Measurements from ENCODE around the gene B4GALNT4.
"Not testable (repeated sequence)": the region's sequence is repeated elsewhere in the genome, so short reads cannot be mapped to it uniquely, and the experiment has no call there.

The B4GALNT4 gene

DNA sequence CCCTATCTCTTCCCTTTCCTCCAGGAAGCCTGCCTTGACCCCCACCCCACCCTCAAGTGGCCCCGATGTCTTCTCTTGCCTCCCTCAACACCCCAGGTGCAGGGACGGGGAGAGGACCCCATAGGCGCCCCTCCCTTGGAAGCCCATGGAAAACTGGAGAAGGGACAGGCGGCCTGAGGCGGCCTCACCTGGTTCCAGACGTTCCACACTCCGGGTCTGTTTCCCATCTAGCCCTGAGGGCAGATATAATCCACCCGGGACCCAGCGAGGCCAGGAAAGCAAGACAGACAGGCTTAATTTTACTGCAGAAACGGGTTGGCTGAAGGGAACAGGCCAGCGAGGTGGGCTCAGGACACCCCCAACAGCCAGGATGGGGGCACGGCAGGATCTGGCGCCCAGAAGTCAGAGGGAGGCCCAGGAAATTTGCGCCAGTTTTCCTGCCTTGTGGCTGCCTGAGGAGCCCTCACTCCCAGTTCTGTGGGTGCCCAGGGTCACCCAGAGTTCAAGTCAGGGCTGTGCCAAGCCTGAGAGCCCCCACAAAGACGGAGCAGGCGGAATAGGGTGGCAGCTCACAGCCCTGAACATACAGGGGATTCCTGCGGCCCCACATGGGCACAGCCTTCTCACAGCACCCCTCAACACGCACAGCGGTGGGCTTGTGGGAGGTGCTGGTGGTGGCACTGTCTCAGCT is 48.5 kb downstream of the B4GALNT4 start:
- FAIRE-seq (no peak), DNase-seq (ENCODE audit: insufficient read length, low spot score) (no peak)

DNA sequence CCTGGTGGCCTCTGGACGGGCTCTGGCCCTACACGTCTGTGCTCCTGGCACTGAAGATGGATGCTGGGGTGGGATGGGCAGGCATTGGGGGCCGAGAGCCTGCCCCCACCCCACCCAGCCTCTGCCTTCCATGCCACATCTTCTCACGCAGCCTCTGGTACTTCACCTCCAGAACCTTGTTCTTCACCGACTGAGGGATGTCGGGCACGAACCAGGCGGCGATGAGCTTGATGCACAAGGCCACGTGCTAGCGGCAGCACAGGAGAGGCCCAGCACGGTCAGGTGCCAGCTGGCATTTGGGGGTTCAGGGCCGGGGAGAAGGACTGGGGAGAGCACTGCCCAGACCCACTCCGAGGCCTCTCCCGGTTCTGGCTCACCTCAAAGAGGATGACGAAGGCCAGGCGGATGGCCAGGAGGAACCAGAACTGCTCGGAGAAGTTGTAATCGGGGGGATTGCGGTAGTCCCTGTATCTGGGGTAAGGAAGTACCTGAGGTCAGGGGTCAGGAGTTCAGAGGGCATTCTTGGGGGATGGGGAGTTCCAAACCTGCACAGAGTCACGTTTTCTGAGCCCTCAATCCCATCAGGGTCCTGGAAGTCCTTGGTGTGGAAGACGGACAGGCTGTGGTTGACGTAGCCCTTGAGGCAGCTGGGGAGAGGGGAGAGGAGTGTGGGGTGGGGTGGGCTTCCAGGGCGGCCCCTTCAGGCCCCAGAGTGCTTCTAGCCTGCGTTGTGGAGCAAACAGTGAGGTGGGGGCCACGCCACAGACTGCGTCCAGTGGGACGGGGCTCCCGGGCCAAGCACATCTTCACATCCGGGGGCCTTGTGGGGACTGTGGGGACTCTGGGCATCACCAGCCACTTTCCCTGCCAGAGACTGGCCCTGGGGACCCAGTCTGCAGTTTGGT is 49.3 kb downstream of the B4GALNT4 start:
- FAIRE-seq, result no peak

DNA sequence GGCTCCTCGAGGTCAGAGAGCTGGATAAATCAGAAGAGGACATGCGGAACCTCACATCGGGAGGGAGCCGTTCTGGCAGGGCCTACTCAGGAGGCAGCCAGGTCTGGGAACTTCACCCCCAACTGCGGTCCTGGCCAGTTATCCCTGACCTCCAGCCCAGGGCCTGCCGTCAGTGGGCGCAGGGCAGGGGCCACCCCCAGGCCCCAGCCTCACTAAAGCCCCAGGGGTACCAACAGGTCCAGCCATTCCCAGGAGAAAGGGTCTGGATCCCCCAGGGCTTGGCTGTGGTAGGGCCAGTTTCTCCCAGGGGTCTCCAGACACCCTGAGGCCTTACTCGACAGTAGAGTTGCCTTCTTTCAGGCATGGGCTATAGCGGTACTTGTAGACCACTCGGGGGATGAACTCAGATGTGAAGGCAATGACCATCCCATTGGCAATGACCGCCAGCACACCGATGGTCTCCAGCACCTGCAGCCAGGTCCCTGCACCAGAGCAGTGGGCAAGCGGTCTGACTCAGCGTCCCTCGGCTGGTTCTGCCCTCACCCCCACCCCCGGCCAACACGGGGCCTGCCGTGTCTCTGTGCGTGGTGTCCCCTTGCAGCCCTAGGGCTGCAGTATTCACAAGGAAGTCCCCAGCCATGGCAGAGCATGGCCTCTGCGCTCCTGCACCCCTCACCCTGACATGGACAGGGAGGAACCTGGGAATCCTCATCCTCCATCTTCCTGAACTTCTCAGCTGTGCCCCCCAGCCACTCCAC is 50.1 kb downstream of the B4GALNT4 start:
- FAIRE-seq, result no peak
- DNase-seq (ENCODE audit: insufficient read length, low spot score), result no peak

More for the DNA sequence above, 49.3 kb downstream of the B4GALNT4 start:
- DNase-seq (ENCODE audit: insufficient read length, low spot score), result no peak

DNA sequence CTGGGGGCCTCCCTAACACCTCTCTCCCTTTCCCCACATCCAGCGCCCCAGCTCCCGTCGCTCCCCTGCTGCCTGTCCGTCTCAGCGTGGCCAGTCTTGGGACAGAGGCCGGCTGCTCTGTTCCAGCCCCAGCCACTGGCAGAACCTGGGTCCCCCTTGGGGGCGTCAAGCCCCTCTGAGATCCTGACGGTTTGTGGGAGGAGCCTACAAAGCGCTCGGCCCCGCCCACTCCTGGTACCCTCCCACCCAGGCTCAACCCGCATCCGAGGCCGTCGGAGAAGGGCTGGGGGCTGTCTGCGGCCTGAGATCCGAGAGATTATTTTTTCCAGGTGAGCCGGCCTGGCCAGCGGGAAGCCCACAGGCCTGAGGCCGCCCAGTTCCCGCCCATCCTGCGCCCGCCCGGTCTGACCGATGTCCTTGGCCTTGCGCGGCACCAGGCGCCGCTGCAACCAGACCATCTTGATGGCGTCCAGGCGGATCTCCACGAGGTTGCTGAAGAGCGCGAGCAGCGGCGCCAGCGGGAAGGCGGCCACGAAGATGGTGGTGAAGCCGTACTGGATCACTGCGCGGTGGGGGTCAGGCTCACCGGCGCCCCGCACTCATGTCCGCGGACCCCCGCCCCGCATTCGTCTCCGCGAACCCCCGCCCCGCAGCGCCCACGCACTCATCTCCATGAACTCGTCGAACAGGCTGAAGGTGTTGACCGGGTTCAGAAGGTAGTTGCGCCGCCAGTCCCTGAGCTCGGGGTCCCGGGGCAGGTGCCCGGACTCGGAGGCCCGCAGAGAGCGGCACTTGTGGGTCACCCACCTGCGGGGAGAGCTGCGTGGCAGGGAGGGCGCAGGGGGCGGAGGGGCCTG is 51.0 kb downstream of the B4GALNT4 start:
- DNase-seq (ENCODE audit: insufficient read length, low spot score), result no peak
- FAIRE-seq, result no peak

DNA sequence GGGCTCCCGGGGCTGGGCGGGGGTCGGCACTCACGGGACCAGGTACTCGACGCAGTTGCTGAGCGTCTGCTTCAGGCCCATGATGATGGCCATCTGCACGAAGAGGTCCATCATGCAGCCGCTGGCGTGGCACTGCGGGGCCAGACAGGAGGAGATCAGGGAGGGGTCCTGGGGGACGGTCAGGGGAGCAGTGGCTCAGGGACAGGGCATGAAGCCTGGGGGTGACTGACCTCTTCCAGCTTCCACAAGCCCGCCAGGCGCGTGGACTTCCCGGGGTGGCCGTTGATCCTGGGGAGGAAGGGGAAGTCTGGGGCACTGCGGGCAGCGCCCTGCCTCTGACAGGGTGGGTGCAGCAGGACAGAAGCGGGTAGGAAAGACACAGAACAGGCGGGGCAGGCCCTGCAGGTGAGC is 51.6 kb downstream of the B4GALNT4 start:
- FAIRE-seq, result no peak
- no peak for DNase-seq (ENCODE audit: insufficient read length, low spot score)

DNA sequence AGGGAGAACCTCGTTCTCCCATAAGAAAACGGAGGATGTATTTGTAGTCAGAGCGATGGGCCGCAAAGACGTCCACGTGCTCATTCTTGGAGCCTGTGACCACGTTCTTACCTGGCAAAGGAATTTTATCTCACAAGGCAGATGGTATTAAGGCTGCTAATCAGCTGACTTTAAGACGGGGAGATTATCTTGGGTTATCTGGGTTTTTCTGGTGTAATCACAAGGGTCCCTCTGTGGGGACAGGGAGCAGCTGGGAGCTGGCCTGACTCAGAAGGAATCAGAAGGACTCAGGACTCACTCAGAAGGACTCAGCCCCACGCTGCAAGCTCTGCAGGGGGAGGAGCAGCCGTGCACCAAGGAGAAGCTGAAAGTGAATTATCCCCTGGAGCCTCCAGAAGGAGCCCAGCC is 53.0 kb downstream of the B4GALNT4 start:
- FAIRE-seq (no peak), DNase-seq (ENCODE audit: insufficient read length, low spot score) (no peak)

DNA sequence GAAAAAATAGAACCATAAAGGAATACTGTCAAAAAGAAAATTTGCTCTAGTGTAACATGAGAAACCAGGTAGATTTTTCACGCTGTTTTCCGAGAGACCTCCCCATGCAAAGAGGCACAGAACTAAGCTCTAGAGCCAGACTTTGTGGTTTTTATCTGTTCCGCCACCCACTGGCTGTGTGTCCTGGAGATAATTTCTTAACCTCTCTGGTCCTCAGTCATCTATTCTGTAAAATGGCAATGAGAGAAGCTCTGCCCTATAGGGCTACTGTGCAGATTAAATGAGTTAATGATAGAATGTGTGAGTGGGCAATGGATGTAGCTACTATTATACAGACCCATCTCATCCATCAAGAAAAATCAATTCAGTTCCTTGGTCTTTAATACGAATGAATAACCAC is 54.9 kb downstream of the B4GALNT4 start:
- DNase-seq (ENCODE audit: insufficient read length, low spot score), result no peak

DNA sequence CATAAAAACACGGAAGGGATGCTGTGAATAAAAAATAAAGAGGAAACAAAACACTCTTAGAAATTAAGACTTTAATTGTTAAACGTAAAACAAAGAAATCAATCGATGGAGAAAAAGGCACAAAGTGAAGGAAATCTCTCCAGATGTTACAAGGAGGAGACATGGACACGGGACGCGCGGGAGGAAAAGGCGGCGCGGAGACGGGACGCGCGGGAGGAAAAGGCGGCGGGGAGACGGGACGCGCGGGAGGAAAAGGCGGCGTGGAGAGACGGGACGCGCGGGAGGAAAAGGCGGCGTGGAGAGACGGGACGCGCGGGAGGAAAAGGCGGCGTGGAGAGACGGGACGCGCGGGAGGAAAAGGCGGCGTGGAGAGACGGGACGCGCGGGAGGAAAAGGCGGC is 55.5 kb downstream of the B4GALNT4 start:
- not testable (repeated sequence) for FAIRE-seq; DNase-seq (ENCODE audit: insufficient read length, low spot score)

More for the DNA sequence above, 54.9 kb downstream of the B4GALNT4 start:
- no peak for FAIRE-seq

DNA sequence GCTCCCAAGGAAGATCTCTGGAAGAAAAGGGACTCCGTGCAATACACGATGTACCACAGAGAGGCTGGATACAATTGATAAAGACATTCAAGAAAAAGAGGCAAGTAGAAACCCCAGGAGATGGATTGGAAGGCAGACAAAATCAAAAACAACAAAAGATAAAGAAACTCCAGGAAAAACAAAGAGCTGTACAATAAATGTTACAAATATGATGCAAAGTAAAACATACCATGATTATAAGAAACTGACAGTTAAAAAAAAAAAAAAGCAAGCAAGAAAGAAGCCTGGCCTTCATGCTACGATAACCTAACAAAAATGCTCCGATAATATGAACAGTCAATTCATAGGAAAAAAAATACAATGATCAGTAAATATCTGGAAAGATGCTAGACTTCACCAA is 56.0 kb downstream of the B4GALNT4 start:
- no peak for DNase-seq (ENCODE audit: insufficient read length, low spot score)
- no peak for FAIRE-seq

DNA sequence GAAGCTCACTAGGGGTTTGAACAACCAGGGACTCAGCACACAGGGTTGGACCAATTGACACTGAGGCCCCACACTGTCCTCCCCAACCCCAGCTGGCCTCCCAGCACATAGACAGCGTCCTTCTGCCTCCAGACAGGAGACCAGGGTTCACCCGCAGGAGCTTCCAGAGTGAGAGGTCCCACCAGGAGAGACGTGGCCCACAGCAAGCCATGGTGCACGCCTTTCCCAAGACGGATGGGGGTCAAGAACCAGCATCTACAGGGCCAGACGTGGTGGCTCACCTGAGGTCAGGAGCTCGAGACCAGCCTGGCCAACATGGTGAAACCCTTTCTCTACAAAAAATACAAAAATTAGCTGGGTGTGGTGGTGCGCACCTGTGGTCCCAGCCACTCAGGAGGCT is 57.6 kb downstream of the B4GALNT4 start:
- DNase-seq (ENCODE audit: insufficient read length, low spot score) (no peak), FAIRE-seq (no peak)

DNA sequence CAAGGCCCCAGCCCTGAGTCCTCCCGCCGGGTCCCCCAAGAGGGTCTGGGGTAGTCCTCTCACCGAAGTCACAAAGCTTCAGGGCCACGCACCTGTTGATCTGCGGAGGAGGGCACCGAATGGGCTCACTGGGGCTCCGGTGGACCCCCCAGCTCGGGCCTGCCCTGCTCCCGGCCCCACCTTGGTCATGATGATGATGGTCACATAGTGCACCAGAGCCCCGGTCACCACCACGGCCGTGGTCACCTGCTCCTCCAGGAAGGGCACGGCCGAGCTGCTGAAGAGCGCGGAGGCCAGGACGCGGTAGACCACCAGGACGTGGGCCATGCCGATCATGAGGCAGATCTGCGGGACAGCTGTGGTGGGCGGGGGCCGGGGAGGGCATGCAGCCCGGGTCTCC is 59.0 kb downstream of the B4GALNT4 start:
- FAIRE-seq (no peak), DNase-seq (ENCODE audit: insufficient read length, low spot score) (no peak)

DNA sequence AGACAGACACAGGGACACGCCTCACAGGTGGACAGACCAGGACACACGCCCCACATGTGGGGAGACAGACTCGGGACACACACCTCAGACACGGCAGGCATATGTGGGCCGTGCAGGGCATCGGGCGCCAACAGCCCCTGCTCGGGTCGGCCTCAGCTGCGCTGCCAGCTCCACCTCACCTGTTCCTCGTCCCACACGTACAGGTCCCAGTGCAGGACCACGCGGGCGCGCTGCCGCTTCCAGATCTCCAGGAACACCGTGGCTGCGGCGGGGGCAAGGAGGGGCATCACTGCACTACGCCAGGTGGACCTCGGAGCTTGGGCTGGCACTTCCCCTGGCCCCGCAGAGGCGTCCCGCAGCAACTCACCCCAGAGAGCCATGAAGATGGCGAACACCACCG is 60.1 kb downstream of the B4GALNT4 start:
- FAIRE-seq (no peak), DNase-seq (ENCODE audit: insufficient read length, low spot score) (no peak)

DNA sequence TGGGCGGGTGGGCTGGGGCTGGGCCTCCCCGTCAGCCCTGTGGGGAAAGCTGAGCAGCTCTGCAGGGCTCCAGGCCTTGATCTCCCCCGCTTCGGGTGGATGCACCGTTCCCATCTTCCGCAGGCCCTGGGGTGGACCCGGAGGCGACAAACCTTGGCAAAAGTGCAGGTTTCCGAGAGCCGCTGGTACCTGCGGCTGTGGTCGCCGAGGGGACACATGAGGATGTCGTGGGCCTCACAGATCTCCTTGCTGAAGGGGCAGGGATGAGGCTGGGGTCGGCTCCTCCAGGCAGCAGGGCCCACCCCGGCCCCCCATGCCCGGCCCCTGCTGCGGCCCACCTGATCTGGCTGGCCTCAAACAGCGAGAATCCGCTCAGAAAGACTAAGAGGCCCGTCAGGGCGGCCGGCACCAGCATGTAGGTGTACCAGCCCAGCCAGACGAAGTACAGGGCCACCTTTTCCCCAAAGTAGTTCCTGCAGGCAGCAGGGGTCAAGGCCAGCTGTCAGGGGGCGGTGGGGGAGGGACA is 60.7 kb downstream of the B4GALNT4 start:
- DNase-seq (ENCODE audit: insufficient read length, low spot score), result no peak
- FAIRE-seq, result no peak

Data from HTR-8/SVneo (cell line).